Measurements from ENCODE around the gene TCF19.

DNA sequence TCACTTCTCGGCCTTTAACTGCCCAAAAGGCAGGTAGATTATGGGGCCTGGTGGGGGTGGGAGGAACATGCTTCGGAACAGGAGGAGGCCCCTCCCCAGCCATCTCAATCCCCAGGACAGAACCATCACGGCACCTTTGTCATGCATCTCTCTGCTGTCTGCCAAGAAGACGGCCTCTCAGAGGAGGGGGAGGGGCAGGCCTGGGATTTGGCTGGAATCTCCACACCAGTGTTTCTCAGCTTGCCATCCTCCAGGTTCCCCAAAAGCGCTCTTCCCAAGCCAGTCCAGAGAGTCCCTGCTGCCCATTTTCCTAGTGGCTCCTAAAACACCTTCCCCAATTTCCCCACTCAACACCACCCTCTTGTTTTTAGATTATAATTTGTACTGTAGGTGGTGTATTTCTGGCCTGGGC lies 14.6 kb downstream of the TCF19 start:
- TF ChIP-seq, protein P1, sequence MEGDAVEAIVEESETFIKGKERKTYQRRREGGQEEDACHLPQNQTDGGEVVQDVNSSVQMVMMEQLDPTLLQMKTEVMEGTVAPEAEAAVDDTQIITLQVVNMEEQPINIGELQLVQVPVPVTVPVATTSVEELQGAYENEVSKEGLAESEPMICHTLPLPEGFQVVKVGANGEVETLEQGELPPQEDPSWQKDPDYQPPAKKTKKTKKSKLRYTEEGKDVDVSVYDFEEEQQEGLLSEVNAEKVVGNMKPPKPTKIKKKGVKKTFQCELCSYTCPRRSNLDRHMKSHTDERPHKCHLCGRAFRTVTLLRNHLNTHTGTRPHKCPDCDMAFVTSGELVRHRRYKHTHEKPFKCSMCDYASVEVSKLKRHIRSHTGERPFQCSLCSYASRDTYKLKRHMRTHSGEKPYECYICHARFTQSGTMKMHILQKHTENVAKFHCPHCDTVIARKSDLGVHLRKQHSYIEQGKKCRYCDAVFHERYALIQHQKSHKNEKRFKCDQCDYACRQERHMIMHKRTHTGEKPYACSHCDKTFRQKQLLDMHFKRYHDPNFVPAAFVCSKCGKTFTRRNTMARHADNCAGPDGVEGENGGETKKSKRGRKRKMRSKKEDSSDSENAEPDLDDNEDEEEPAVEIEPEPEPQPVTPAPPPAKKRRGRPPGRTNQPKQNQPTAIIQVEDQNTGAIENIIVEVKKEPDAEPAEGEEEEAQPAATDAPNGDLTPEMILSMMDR (IDR thresholded peaks at IDR 0.05), result no peak
- no peak for TF ChIP-seq POLR2A (IDR thresholded peaks at IDR 0.05; ENCODE audit: low read depth)
- no peak for TF ChIP-seq POLR2AphosphoS5 (IDR thresholded peaks at IDR 0.05)
- no peak for TF ChIP-seq EP300 (IDR thresholded peaks at IDR 0.05)

Measured in esophagus muscularis mucosa (tissue), 4 donors.